LNCAP (cell line): ENCODE data around the gene KIF1A.

Source experiments
- CTCF ChIP-seq: fragments of 450-650 bp; IDR thresholded peaks from 2 replicates; pipeline ENCODE4 v1.5.1; 2017; ENCODE audit warnings: mild to moderate bottlenecking

Gene KIF1A

DNA sequence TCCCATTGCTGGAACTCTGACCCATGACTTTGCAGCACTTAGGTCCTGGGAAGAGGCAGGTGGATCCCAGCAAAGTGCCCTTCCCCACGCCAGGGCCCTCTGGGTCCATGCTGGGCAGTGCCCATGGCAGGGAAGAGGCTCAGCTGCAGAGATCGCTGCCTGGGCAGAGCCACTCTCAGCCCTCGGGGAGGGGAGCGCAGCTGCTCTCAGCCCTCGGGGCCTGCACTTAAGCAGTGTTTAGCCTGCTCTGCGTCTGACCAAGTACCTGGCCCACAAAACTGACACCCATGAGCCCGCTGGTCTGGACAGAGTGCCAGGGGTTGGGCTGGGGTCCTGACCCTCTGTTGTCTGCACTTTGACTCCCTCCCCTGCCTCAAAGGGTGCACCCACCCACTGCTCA is 82.1 kb downstream of the KIF1A start:
- TF ChIP-seq CTCF: no peak

DNA sequence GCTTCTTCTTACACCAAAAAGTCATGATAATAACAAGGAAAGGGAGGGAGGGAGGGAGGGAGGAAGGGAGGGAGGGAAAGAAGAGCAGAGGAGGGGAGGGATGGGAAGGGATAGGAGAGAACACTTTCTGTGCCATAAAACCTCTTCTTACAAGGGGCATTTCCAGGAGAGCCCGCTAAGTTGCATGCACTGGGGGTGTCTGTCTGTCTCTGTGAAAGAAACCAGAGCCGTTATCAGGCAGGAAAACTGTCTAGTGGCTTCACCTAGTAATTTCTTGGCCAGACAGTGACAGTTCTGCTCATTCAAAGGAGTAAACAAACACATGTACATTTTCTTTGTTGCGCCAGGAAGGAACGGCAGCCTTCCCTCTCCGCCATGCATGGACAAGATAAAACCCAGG is 82.5 kb downstream of the KIF1A start:
- TF ChIP-seq CTCF: no peak

DNA sequence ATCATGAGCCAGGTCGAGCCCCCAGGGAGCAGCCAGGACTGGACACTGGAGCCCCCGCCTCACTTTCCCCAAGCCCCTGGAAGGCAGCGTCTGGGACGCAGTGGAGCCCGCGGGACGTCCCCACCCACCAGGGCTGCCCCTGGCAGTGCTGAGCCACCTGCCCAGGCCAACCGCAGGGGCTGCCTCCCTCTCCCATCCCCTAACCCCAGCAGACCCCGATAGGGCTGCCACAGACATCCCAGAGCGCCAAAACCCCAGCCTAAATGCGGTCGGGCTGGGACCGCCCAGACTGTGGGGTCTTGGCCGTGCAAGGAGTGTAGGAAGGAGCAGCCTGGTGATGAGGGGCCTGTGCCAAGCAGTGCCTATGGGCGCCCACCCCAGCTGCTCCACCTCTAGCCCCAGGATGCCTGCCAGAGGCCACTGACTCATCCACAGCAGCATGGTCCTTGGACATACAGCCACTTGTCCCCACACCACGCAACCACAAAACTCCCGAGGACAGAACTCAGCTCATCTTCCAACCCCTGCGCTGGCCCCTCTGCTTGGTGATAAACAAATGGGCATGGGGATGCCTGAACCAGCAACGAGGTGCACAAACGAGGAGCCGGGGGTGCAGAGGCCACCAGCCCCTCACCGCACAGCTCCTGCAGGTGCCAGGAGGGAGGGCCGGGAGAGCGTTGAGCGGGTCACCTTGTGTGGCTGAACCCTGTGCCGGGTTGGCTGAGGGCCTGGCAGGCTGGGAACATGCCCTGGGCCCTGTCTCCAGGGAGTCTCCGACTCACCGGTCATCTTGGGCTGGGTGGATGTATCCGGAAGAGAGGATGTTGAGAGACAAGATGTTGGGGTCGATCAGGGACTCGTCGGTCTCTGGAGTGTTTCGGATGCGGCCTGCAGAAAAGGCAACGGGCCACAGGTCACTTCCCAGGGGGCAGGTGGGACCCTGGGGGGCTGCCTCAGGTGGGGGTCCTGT is 83.5 kb downstream of the KIF1A start:
- TF ChIP-seq CTCF: no peak

- no peak for TF ChIP-seq CTCF
Measured at GRCh38 chr2:240735476-240735875, 84.5 kb downstream of the KIF1A start.

DNA sequence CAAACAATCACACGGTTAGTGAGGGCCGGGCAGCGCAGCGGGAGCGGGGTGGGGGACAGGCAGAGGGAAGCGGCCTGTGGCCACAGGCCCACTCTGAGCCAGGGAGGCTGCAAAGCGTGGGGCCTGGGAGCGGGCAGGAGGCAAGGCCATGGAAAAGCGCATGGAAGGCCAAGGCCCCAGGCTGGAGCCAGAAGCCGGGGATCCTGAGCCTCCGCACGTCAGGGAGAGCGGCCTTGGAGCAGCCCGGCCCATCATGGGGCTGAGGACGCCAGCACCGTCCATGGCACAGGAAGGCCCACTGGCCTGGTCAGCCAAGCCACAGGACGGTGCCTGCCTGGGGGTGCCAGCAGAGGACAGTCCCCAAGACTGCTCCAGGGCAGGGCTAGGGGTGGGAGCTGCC is 85.3 kb downstream of the KIF1A start:
- TF ChIP-seq CTCF: no peak

- 0 out of 2 replicates have a peak, but pooled peaks have one; percentile 18 for TF ChIP-seq CTCF
Measured at GRCh38 chr2:240733803-240734495, 86.1 kb downstream of the KIF1A start.

DNA sequence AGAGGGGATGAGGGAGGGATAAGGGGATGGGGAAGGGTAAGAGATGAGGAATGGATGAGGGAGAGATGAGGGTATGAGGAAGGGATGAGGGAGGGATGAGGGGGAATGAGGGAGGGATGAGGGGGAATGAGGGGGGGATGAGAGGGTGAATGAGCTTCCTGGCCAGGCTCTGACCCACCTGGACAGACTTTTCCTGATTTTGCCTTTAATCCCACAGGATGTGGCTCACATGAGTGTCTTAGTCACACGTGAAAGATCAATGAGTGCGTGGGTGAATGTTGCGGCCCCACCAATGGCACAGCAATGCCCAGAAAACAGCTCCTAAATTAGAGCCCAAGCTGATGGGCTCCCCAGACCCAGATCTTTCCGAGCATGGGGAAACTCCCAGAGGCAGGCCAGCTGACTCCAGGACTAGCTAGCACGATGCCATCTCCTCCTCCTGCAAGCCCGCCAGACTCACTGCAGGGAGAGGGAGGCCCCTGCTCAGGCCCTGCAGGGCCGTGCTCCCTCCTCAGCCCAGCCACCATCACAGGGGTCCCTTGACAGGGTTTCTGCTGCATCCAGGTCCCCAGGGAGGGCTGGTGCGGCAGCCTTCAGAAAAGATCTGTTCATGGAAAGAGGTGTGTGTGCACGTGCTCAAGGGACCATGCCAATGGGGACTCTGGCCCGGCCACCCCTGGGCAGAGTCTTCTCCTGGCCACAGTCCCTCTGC is 87.0 kb downstream of the KIF1A start:
- no peak for TF ChIP-seq CTCF
